Smooth muscle cell (in vitro differentiated cells): ENCODE results near the gene NT5E. TPM values are rescaled to one million over a fixed set of nuclear protein-coding genes. Genes with fewer than 3 reads are reported as not detected.

Experiments used
- DNase-seq: peaks from one replicate; lab custom pipeline; 2025; ENCODE audit not compliant: unreplicated experiment; lab: John Stamatoyannopoulos, UW
- H2AFZ ChIP-seq: fragments of 200-600 bp; sonication (generic); 2 replicates; pipeline ENCODE4 v1.6.0; 2016; ENCODE audit warnings: antibody characterized with exemption, low read depth, mild to moderate bottlenecking
- H3F3A ChIP-seq: fragments of 200-600 bp; sonication (generic); 2 replicates; pipeline ENCODE4 v1.6.0; 2017; ENCODE audit warnings: antibody characterized with exemption, low read depth
- H3K27ac ChIP-seq: fragments of 200-600 bp; sonication (generic); 2 replicates; pipeline ENCODE4 v1.5.1; 2016; ENCODE audit warnings: low read depth, mild to moderate bottlenecking
- H3K27me3 ChIP-seq: fragments of 200-600 bp; sonication (generic); 2 replicates; pipeline ENCODE4 v1.6.1; 2016; ENCODE audit warnings: low read depth, mild to moderate bottlenecking
- H3K36me3 ChIP-seq: fragments of 200-600 bp; sonication (generic); 2 replicates; pipeline ENCODE4 v1.5.1; 2016; ENCODE audit warnings: low read depth
- H3K4me1 ChIP-seq: fragments of 200-600 bp; sonication (generic); 2 replicates; pipeline ENCODE4 v1.5.1; 2016; ENCODE audit warnings: low read depth
- H3K4me2 ChIP-seq: fragments of 200-600 bp; sonication (generic); 2 replicates; pipeline ENCODE4 v1.6.0; 2016; ENCODE audit warnings: mild to moderate bottlenecking
- H3K4me3 ChIP-seq: fragments of 200-600 bp; sonication (generic); 2 replicates; pipeline ENCODE4 v1.5.1; 2016; ENCODE audit warnings: mild to moderate bottlenecking
- H3K79me2 ChIP-seq: fragments of 200-600 bp; sonication (generic); 2 replicates; pipeline ENCODE4 v1.6.0; 2016; ENCODE audit warnings: low read depth, mild to moderate bottlenecking
- H3K9ac ChIP-seq: fragments of 200-600 bp; sonication (generic); 2 replicates; pipeline ENCODE4 v1.6.0; 2016; ENCODE audit warnings: low read depth
- H3K9me3 ChIP-seq: fragments of 200-600 bp; sonication (generic); replicated peaks from 2 replicates; pipeline ENCODE4 v1.5.1; 2016; ENCODE audit warnings: low read depth
- H4K20me1 ChIP-seq: fragments of 200-600 bp; sonication (generic); 2 replicates; pipeline ENCODE4 v1.6.0; 2016; ENCODE audit warnings: low read depth
- CTCF ChIP-seq: fragments of 200-600 bp; sonication (generic); IDR thresholded peaks from 2 replicates; pipeline ENCODE4 v1.5.1; 2017; ENCODE audit warnings: borderline replicate concordance, mild to moderate bottlenecking, antibody characterized with exemption; ENCODE audit not compliant: insufficient read depth, poor library complexity, severe bottlenecking
- WGBS: methylation state at CpG from one replicate; pipeline ENCODE4 v1.1.7; 2016; ENCODE audit warnings: low lambda C conversion rate; 5-methylcytosine and 5-hydroxymethylcytosine counted together
- polyA plus RNA-seq: library from polyadenylated mRNA; unstranded; fragments of >200 nt; fragmentation: Nextera tagmentation; extraction: Ambion mirVana; gene quantifications from 2 replicates; pipeline ENCODE4 v1.2.1, GENCODE V29; 2016
- total RNA-seq: library from RNA; depleted of rRNA; stranded (reverse); fragments of >200 nt; gene quantifications from 2 replicates; pipeline ENCODE4 v1.2.3, GENCODE V29; 2014

The NT5E gene
- total and polyA plus RNA-seq, 2 experiments from 2014 or later: 88.6 to 124 TPM

GRCh38 chr6:85464722-85465150 is 14.9 kb downstream of the NT5E start:
- Histone ChIP-seq H3K4me1 (peaks cover 5% of the 10 kb centered on the region), H4K20me1 (no peaks in the 10 kb centered on the region), H3K27ac (peak overlapping the region; percentile 100), H3K9ac (peak overlapping the region; percentile 97), H3K36me3 (peaks cover 6% of the 10 kb centered on the region), H3K27me3 (no peaks in the 10 kb centered on the region), H3K79me2 (no peaks in the 10 kb centered on the region), H3K9me3 (no peaks in the 10 kb centered on the region), H3K4me2 (peak overlapping the region; percentile 81), H2AFZ (no peak overlapping the region), H3F3A (peaks cover 12% of the 10 kb centered on the region), H3K4me3 (no peak overlapping the region)
- DNase-seq: no peak
- 9% methylated on average over 4 of the region's 4 CpGs for WGBS
- TF ChIP-seq CTCF: no peak

- Histone ChIP-seq H3K36me3 (peaks cover 6% of the 10 kb centered on the region), H3K27ac (peak overlapping the region; percentile 100), H3K79me2 (no peaks in the 10 kb centered on the region), H3F3A (peaks cover 13% of the 10 kb centered on the region), H3K4me2 (peak overlapping the region; percentile 81), H3K4me3 (no peak overlapping the region), H3K9ac (peak overlapping the region; percentile 30), H4K20me1 (no peaks in the 10 kb centered on the region), H3K9me3 (no peaks in the 10 kb centered on the region), H3K4me1 (peaks cover 11% of the 10 kb centered on the region), H3K27me3 (no peaks in the 10 kb centered on the region), H2AFZ (no peak overlapping the region)
- 91% methylated on average over 2 of the region's 2 CpGs for WGBS
- no peak for TF ChIP-seq CTCF
- DNase-seq: no peak
Measured at GRCh38 chr6:85465762-85466161, 15.9 kb downstream of the NT5E start.

GRCh38 chr6:85468326-85468725 is 18.4 kb downstream of the NT5E start:
- Histone ChIP-seq H3K9ac (peak overlapping the region; percentile 59), H3K27me3 (no peaks in the 10 kb centered on the region), H3K4me2 (peak overlapping the region; percentile 13), H2AFZ (no peak overlapping the region), H3K36me3 (peaks cover 18% of the 10 kb centered on the region), H3K79me2 (no peaks in the 10 kb centered on the region), H3K27ac (peak overlapping the region; percentile 92), H4K20me1 (no peaks in the 10 kb centered on the region), H3K9me3 (no peaks in the 10 kb centered on the region), H3F3A (peaks cover 13% of the 10 kb centered on the region), H3K4me3 (no peak overlapping the region), H3K4me1 (peaks cover 11% of the 10 kb centered on the region)
- TF ChIP-seq CTCF: no peak
- DNase-seq: no peak

- Histone ChIP-seq H2AFZ (no peak overlapping the region), H3K4me1 (peaks cover 6% of the 10 kb centered on the region), H3K27ac (peak overlapping the region; percentile 92), H3F3A (peaks cover 5% of the 10 kb centered on the region), H3K27me3 (no peaks in the 10 kb centered on the region), H4K20me1 (no peaks in the 10 kb centered on the region), H3K9me3 (no peaks in the 10 kb centered on the region), H3K4me3 (no peak overlapping the region), H3K9ac (peak overlapping the region; percentile 59), H3K4me2 (peak overlapping the region; percentile 24), H3K36me3 (peaks cover 25% of the 10 kb centered on the region), H3K79me2 (no peaks in the 10 kb centered on the region)
- no peak for TF ChIP-seq CTCF
- WGBS: 72% methylated on average over 2 of the region's 2 CpGs
- no peak for DNase-seq
Measured at GRCh38 chr6:85469276-85470022, 19.6 kb downstream of the NT5E start.
